ENCODE data around the gene MEST. TPM values are rescaled to one million over a fixed set of nuclear protein-coding genes. Genes with fewer than 3 reads are reported as not detected.
"Not testable (repeated sequence)": the region's sequence is repeated elsewhere in the genome, so short reads cannot be mapped to it uniquely, and the experiment has no call there.

The MEST gene
- total RNA-seq, 4 donors from 2014 or later: 2.5 to 4.7 (median 3.7) TPM

DNA sequence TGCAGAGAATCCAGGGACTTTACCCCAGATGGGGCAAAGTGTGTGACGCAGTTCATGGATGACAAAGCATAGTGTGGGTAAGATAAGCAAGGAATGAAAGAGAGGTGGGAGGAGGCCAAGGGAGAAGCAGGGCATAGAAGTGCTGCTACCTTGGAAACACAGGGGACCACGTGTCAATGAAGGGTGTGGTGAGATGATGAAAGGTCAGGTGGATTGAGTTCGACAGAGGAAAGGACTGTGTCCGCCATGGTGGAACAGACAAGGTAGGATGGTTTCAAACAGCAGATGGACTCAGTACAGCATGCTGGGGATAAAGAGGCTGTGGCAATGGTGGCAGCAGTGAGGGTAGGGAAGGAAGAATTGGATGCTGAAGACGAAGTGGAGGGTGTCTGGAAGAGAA lies 32.7 kb downstream of the MEST start:
- Histone ChIP-seq H3K27ac (no peak overlapping the region), H3K4me1 (no peaks in the 10 kb centered on the region), H3K27me3 (no peaks in the 10 kb centered on the region), H3K36me3 (peaks cover 0 to 28% of the 10 kb centered on the region in 2 donors), H3K4me3 (no peak overlapping the region), H3K9me3 (no peaks in the 10 kb centered on the region)
- ATAC-seq: no peak
- WGBS, 2 donors (ENCODE audit: low coverage in 1 of 2): 93 to 95% methylated on average over 4 to 5 of the region's 5 CpGs
- TF ChIP-seq POLR2AphosphoS5 (IDR thresholded peaks at IDR 0.05): no peak

DNA sequence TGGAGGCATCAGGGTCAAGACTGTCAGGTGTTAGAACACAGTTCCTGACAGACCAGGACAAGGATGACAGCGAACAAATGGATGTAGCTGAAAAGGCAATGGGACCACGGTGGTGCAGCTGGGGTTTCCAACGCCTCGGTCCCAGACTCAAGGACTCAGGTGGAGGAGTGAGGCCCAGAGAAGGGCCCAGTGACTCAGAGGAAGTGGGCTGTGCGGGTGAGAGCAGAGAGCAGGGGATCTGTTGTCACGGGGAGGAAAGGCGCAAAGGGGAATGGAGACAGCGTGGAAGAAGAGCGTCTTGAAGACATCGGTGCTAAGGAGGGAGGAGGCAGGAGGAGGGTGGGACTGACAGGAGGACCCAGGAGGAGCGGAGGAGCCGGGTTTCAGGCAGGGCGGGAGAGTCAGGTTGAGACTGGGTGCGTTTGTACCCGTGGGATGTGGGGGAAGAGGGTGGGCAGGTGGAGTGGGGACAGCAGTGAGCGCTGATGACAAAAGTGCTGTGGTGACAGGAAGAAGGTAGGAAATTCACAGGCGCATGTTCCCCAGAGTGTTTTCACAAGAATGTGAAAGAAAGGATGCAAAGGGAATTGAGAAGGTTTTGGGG lies 36.0 kb downstream of the MEST start:
- H3K4me3 ChIP-seq, H3K9me3 ChIP-seq, ATAC-seq, H3K27me3 ChIP-seq, H3K27ac ChIP-seq, H3K4me1 ChIP-seq: not testable (repeated sequence)
- peaks cover 0 to 47% of the 10 kb centered on the region in 2 donors for H3K36me3 ChIP-seq
- whole genome bisulfite sequencing, 2 donors (ENCODE audit: low coverage in 1 of 2): 87 to 97% methylated on average over 6 to 14 of the region's 17 CpGs

DNA sequence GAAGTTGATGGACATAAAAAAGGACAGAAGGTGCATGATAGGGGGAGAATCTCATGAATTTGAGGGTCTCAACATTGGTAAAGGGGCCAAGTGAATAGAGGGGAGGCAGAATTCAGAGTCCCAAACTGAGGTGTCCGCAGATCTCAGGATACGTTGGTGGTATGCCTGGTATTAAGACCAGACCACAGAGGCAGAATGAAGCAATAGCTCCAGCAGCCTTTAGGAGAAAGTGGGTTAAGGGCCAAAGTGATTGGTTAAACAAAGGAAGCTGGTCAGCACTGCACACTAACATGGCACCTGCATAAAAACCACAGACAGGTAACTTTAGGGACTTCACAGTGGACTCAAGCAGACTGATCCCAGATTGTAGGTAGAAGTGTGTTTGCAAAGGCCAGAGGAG lies 37.5 kb downstream of the MEST start:
- Histone ChIP-seq H3K4me3 (no peak overlapping the region), H3K9me3 (no peaks in the 10 kb centered on the region), H3K27me3 (no peaks in the 10 kb centered on the region), H3K4me1 (no peaks in the 10 kb centered on the region), H3K36me3 (peaks cover 0 to 63% of the 10 kb centered on the region in 2 donors), H3K27ac (no peak overlapping the region)
- TF ChIP-seq EP300 (IDR thresholded peaks at IDR 0.05) (no peak), POLR2AphosphoS5 (IDR thresholded peaks at IDR 0.05) (no peak), POLR2A (IDR thresholded peaks at IDR 0.05) (no peak)
- TF ChIP-seq, protein P1, sequence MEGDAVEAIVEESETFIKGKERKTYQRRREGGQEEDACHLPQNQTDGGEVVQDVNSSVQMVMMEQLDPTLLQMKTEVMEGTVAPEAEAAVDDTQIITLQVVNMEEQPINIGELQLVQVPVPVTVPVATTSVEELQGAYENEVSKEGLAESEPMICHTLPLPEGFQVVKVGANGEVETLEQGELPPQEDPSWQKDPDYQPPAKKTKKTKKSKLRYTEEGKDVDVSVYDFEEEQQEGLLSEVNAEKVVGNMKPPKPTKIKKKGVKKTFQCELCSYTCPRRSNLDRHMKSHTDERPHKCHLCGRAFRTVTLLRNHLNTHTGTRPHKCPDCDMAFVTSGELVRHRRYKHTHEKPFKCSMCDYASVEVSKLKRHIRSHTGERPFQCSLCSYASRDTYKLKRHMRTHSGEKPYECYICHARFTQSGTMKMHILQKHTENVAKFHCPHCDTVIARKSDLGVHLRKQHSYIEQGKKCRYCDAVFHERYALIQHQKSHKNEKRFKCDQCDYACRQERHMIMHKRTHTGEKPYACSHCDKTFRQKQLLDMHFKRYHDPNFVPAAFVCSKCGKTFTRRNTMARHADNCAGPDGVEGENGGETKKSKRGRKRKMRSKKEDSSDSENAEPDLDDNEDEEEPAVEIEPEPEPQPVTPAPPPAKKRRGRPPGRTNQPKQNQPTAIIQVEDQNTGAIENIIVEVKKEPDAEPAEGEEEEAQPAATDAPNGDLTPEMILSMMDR (IDR thresholded peaks at IDR 0.05): no peak
- 87 to 94% methylated on average over 2 of the region's 2 CpGs for WGBS, 2 donors (ENCODE audit: low coverage in 1 of 2)
- no peak for ATAC-seq

DNA sequence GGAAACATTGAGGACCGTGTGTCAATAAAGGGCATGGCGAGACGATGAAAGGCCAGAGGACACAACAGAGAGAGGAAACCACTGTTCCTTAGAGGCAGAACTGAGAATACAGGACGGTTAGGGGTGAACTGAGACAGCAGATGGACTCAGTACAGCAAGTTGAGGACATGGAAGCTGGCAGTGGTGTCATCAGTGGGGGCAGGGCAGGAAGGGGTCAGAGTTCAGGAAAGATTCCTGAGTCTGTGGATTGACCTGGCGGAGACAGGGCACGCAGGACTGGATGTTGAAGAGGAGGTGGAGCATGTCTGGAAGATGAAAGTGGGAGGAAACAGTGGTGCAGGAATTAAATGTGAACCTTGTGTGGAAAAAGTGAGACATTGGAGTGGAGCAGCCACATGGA lies 46.0 kb downstream of the MEST start:
- H3K27ac ChIP-seq, H3K4me3 ChIP-seq, H3K9me3 ChIP-seq, H3K4me1 ChIP-seq, ATAC-seq, H3K27me3 ChIP-seq: not testable (repeated sequence)
- peaks cover 0 to 70% of the 10 kb centered on the region in 2 donors for H3K36me3 ChIP-seq
- WGBS, 2 donors (ENCODE audit: low coverage in 1 of 2): 86% methylated on average over 6 of the region's 6 CpGs

DNA sequence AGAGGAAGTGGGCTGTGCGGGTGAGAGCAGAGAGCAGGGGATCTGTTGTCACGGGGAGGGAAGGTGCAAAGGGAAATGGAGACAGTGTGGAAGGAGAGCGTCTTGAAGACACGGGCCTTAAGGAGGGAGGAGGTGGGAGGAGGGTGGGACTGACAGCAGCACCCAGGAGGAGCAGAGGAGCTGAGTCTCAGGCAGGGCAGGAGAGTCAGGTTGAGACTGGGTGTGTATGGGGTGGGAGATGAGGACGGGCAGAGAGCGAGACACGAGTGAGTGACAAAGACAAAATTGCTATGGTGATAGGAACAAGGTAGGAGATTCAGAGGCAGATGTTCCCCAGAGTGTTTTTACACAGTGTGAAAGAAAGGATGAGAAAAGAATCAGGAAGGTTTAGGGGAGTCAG lies 49.4 kb downstream of the MEST start:
- H3K27me3 ChIP-seq, H3K9me3 ChIP-seq, H3K4me3 ChIP-seq, H3K27ac ChIP-seq, H3K4me1 ChIP-seq: not testable (repeated sequence)
- ATAC-seq: peak; percentile 25
- WGBS, 2 donors (ENCODE audit: low coverage in 1 of 2): 87 to 89% methylated on average over 7 of the region's 7 CpGs
- H3K36me3 ChIP-seq: peaks cover 0 to 58% of the 10 kb centered on the region in 2 donors

DNA sequence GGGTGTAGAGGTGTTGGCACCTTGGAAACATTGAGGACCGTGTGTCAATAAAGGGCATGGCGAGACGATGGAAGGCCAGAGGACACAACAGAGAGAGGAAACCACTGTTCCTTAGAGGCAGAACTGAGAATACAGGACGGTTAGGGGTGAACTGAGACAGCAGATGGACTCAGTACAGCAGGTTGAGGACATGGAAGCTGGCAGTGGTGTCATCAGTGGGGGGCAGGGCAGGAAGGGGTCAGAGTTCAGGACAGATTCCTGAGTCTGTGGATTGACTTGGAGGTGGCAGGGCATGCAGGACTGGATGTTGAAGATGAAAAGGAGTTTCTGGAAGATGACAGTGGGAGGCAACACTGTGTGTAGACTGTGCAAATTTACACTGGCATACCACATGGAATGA lies 50.4 kb downstream of the MEST start:
- peaks cover 0 to 60% of the 10 kb centered on the region in 2 donors for H3K36me3 ChIP-seq
- H3K4me1 ChIP-seq, H3K9me3 ChIP-seq, H3K27ac ChIP-seq, H3K27me3 ChIP-seq, H3K4me3 ChIP-seq, ATAC-seq: not testable (repeated sequence)
- WGBS, 2 donors (ENCODE audit: low coverage in 1 of 2): 83% methylated on average over 4 of the region's 4 CpGs; no CpG with 5 or more reads in 1 of the 2 donors

DNA sequence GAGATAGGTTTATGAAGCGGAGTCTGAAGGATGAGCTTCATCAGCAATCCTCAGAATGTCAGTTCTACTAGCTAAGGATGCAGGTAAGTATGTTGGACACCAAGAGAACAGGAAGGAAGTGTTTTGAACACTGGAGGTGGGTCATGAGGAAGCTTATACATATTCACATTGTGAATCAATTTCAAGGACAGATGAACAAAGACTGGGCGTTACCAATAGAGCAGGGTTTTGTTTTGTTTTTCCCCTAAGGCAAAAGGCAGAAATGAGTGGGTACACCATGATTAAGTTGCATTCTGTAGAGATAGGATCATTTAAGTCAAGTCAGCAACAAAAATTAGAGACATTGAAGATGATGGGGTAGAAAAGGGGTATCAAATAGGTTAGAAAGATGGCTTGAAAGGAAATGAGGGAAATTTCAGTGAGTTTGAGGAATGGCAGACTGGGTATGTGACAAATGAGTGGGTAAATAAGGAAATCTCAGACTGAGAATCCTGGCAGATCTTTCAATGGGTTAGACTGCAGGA lies 51.7 kb downstream of the MEST start:
- 95 to 100% methylated on average over 2 of the region's 2 CpGs for WGBS, 2 donors (ENCODE audit: low coverage in 1 of 2)
- H3K27ac ChIP-seq: no peak overlapping the region
- no peaks in the 10 kb centered on the region for H3K27me3 ChIP-seq
- H3K36me3 ChIP-seq: peaks cover 0 to 65% of the 10 kb centered on the region in 2 donors
- H3K9me3 ChIP-seq: no peaks in the 10 kb centered on the region
- H3K4me1 ChIP-seq: no peaks in the 10 kb centered on the region
- no peak for TF ChIP-seq POLR2A (IDR thresholded peaks at IDR 0.05)
- TF ChIP-seq EP300 (IDR thresholded peaks at IDR 0.05): no peak
- no peak for TF ChIP-seq POLR2AphosphoS5 (IDR thresholded peaks at IDR 0.05)
- TF ChIP-seq, protein P1 (IDR thresholded peaks at IDR 0.05): no peak
- no peak overlapping the region for H3K4me3 ChIP-seq
- ATAC-seq: no peak
